GM12874 (cell line): ENCODE results near the gene SCRN2.
A peak's percentile ranks its signal among the peaks of the same experiment; 100 is the strongest.

Source experiments
- TF ChIP-seq, protein P1 (sequence below): IDR thresholded peaks from 2 replicates; pipeline ENCODE4 v1.5.1; 2011; ENCODE audit warnings: low read depth, mild to moderate bottlenecking, control low read depth, low read length, moderate library complexity; ENCODE audit not compliant: insufficient read depth

SCRN2 gene

DNA sequence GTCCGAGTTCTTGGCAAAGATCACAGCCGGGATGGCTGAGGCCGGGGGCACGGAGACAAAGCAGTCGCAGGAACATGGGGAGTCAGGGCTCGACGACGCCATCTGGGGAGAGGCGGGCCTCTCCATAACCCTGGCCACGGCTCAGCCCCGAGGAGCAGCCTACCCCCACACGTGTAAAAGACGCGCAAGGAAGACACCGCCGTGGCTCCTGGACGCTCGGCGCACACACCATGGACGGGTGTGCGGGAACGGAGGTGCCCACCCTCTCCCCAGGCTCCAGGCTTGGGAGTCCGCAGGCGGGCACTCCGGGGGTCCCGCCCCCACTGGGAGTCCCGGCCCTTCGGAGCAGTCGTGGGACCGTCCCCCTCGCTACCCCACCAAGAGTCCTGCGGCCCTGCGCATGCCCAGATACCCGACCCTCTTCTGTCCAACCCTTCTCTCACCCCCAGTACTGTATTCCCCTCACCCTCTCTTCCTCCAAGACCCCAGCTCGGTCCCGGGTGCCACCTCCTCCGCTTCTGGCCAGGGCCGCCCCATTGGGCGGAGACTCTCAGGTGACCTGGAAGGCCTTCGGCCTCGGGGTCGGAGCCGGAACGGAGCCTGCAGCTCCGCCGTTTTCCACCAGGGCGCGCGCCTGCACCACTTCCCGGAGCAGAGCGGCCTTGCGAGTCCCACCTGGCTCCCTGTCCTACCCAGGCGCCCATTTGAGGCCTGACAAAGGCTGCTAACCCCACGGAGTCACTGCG lies at the start of gene SCRN2:
Gene SCRN2 (minus strand): TSS at position 532 of the 746 bp plus-strand sequence. CDS start 430 bp downstream, at position 102.
- TF ChIP-seq, protein P1, sequence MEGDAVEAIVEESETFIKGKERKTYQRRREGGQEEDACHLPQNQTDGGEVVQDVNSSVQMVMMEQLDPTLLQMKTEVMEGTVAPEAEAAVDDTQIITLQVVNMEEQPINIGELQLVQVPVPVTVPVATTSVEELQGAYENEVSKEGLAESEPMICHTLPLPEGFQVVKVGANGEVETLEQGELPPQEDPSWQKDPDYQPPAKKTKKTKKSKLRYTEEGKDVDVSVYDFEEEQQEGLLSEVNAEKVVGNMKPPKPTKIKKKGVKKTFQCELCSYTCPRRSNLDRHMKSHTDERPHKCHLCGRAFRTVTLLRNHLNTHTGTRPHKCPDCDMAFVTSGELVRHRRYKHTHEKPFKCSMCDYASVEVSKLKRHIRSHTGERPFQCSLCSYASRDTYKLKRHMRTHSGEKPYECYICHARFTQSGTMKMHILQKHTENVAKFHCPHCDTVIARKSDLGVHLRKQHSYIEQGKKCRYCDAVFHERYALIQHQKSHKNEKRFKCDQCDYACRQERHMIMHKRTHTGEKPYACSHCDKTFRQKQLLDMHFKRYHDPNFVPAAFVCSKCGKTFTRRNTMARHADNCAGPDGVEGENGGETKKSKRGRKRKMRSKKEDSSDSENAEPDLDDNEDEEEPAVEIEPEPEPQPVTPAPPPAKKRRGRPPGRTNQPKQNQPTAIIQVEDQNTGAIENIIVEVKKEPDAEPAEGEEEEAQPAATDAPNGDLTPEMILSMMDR: peak; percentile 97

GRCh38 chr17:47889734-47890529 lies 48.9 kb upstream of the SCRN2 start:
- TF ChIP-seq, protein P1: peak; percentile 90

GRCh38 chr17:47888293-47888692 lies 47.2 kb upstream of the SCRN2 start:
- TF ChIP-seq, protein P1: no peak

GRCh38 chr17:47884905-47885730 lies 44.0 kb upstream of the SCRN2 start:
- TF ChIP-seq, protein P1: no peak

DNA sequence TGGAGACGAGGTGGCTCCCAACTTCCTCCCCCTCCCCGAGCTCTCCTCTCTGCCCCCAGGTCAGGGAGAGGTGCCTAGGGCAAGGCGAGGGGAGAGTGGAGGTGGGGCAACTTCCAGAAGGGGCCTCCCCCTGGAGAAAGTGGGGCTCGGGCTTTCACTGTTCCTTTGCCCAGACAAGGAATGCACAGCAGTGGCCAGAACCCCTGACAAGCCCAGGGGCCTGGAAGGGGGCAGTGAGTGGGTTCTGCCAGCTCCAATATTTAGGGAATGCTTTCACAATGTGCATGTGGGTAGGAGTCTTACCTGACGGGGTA lies 43.3 kb upstream of the SCRN2 start:
- TF ChIP-seq, protein P1: no peak

DNA sequence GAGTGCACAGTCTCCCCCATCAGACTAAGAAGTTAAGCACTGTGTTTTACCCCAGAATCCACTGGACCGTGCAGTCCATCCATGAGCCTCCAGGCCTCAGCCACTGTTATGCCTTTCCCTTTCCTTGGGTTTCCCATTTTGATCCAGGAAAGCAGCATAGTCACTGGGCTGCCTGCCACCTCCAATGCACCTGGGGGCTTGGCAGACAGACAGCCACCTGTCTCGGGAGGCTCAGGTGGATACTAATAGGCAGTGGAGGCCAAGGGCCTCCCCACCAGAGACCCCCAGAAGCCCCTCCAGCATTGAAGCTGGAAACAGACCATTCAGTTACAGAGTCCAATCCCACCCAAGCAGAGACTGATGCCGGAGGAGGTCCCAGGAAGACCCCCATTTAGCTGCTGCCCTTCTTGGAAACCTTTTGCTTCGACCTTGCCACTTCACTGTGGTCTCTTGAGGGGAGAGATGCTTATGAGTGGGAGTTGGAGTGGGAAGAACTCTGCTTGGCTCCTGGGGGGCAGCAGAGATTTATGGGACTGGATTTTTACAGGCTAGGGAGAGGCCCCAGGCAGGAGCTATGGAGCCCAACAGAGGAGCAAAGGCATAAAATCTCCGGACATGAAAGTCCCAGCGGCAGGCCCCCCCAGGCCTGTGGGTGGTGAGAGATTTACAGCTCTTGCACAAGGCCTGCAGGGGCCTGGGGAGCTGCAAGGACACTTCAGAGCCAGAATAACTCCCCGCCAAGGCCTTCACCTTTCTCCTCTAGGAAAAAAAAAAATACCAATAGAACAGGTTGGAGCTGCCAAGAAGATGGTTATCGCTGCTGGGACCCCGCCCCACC lies 42.7 kb upstream of the SCRN2 start:
- TF ChIP-seq, protein P1: no peak
